IPS-NIHi7 (cell line): ENCODE measurements around the gene SGSM2.

Source experiments
- DNase-seq: peaks from one replicate; pipeline ENCODE4 v3.0.0; 2012; ENCODE audit warnings: mixed read lengths; ENCODE audit errors: extremely low spot score

The SGSM2 gene

DNA sequence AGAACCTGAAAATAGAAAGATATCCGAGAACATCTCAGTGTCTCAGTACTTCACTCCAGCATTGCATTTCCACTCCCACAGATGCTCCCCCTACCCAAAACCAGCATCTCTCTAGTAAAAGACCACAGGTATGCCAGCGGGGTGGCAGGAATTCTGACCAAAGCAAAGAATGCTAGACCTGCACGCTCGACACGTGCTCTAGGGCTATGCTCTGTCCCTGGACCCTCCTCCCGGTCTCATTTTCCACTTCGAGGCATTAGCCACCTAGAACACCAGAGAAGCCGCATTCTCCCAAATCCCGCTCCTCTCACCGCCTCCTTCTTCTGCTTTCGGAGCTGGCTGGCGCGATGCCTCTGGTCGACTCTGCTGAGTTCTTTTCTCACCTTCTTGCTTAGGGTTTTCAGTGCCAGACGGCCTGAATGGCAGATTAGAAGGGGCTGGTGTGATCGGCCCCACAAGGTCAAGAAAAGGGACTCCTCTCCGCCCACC is 1.5 kb upstream of the SGSM2 start:
- peak; percentile 29 for DNase-seq

DNA sequence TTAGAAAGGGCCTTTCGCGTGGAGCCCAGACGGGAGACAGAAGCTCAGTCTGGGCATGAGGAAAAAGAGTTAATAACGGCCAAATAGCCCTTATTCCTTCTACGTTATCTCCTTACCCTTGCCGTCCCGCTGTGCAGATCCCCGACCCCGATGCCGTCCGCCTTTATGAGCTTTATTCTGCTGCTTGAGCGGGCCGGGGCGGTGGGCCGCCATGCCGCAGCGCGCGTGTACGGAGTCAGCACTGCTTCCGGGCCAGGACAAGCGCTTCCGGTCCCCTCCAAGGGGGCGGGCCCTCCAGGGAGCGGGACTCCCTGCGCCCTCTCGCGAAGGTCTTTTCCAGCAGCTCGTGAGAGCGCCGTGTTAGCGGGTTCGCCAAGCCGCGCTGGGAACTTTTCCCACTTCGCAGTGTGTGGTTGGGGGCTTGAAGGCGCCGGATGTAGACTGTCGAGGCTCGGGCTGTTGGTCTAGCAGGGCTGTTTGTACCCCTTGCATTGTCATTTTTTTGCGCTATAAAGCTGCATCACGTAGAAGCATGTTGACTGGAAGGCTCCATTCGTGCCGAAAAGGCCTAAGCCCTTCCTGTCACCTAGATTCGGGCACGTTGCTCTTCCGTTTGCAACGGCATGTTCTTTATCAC is 968 bp upstream of the SGSM2 start, which contains the start of gene TSR1:
Gene TSR1, minus strand, starts transcription at position 243 of the 637 bp plus-strand sequence. Its CDS starts 30 bp downstream, at position 213.
- DNase-seq = peak; percentile 97

DNA sequence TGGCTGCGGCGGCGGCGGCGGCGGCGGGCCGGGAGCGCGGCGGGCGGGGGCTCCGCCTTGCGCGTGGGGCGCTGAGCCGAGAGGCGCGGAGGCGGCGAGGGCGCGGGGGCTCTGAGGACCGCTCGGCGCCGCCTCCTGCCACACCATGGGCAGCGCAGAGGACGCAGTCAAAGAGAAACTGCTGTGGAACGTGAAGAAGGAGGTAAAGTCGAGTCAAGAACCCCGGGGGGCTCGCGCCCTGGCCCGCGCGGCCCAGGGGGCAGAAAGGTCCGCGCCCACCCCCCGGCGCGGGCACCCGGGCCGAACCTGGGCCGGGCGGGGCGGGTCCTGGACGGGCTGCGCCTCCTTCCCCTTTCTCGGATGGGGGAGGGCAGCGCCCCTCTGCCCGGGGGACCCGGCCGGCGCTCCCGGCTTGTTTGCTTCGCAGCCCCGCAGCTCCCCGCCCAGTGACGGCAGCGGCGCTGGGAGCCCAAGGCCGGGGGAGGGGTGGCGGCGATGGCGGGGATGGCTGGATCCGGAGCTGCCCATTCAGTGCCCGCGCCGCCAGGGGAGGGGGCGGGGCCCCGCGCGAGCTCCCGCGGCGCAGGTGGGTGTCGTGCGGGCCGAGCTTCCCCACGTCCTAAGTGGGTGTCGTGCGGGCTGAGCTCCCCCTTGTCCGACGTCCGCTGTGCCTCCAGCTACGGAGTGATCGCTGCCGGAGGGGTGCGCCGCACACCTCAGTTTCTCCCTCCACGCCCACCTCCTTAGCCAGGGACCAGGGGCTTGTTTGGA is 428 bp downstream of the SGSM2 start:
- peak; percentile 78 for DNase-seq

DNA sequence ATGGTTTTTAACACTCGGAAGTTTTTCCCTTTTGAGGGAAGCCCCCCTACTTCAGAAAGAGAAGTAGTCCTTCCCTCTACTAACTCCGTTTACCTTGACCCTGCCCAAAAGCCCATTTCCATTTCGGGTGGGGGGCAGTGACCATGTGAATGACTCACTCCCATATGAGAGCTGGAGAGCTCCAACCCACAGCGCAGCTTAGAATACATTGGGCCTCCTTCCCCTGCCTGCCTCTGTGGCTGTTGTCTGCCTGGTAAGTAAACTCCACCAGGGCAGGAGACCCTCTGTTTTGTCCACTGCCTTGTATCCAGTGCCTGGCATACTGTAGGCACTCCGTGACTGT is 985 bp downstream of the SGSM2 start:
- DNase-seq = peak; percentile 48

DNA sequence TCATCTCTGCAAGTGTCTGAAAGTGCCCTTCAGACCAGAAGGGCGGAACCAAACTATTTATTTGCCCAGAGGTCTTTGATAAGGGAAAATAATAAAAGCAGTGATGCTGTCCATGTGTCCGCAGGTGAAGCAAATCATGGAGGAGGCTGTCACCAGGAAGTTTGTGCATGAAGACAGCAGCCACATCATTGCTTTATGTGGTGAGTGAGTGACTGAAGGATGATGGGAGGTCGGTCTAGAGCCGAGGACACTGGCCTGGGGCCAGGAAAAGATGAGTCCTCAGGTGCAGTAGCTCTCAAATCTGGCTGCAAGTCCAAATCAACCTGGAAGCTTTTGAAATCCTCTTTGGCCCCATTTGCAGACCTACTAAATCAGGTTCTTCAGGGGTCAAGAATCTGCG is 6.1 kb downstream of the SGSM2 start:
- no peak for DNase-seq

DNA sequence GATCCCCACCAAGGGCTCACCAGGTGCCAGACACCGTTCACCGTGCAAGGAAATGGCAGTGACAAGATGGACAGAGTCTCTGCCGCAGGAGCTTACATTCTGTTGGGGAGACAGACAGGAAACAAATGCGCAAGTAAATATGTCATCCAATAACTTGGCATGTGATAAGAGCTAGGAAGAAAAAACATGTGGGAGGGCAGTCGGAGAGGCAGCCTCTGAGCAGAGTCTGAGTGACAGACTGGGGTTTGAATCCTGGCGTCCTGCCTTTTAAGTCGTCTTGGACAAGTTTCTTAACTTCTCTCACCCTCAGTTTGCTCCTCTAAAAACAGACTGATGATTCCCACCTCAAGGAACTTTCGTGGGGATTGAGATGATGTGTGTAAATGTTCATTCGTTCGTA is 7.2 kb downstream of the SGSM2 start:
- no peak for DNase-seq

DNA sequence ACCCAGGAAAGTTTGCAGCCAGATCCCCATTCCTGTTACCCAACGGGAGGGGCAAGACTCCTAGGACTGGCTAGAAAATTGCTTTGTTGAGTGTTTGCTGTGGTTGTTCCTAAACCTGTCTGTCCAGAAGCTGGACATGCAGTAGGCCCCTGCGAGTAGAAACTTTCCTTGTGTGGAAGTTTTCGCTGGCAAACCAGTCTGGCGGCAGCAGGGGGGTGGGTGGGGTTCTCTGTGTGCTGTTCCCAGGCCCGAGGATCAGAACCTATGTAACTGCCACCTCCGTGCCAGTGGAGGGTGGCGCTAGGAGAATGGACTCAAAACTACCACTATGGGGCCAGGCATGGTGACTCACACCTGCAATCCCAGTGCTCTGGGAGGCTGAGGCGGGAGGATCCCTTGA is 9.2 kb downstream of the SGSM2 start:
- DNase-seq = no peak

DNA sequence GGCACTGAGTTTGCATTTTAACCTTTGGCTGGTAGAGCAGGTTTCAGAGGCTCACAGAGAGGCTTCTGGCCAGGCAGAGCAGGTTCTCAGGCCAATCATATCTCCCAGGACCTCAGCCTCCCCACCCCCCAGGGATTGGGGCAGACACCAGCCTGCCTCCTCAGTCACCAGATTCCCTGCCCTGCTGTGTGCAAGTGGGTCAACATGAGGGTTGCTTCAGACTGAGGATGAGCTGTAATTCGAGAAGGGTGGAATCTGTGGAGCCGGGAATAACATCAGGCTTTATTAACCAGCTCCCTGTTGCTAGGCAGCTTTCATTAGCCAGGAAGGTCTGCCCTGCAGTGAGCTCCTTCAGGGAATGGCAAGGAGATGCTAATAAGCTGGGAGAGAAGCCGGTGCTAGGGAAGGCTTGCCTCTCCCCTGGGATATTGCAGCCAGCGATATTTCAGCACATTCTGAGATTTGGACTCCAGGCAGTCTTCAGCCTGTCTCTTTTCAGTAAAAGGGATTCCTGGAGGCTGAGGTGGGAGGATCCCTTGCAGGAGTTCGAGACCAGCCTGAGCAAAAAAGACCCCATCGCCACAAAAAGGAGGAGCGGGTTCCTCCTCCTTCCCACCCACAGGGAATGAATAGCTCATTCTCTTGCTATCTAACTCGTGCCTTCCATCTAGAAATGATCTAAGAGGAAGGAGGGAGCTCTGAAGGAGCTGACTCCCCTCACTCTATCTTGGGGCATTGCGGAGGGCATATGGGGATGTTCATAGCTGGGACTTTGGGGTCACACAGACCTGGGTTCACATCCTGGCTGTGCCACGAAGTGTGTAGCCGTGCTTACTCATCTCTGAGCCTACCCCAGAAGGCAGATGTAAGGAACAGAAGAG is 10.7 kb downstream of the SGSM2 start:
- DNase-seq = peak; percentile 93

DNA sequence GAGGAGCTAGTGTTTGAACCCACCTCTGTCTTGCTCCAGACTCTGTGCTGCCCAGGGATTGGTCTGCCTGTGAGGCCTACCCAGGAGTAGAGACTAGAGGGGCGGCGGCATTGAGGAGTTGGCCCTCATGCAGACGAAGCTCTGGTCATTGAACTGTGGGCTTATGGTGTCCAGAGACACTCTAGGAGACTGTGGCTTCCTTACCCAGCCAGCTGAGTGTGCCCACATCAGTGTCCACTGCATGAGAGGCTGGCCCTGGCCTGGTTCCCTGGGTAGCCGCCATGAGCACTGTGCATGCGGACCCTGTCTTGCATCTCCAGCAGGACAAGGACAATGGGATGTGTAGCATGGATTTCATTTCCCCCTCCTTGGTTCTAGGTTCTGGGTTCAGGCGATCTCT is 14.0 kb downstream of the SGSM2 start:
- no peak for DNase-seq

DNA sequence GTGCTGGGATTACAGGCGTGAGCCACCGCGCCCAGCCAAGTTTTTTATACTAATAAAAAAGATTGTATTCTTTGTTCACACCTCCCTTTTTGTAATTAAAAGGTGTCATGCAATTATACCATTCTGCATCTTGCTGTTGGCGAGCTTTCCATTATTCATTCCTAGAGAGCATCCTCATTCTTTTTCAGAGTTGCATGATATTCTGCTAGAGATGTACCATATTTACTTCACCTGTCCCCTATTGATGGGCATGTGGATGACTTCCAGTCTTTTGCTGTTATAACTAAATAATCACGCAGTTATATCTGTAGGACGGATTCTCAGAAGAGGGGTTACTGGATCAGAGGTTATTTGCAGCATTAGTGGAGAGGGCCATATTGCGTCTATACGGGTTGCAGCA is 17.0 kb downstream of the SGSM2 start:
- DNase-seq = no peak

DNA sequence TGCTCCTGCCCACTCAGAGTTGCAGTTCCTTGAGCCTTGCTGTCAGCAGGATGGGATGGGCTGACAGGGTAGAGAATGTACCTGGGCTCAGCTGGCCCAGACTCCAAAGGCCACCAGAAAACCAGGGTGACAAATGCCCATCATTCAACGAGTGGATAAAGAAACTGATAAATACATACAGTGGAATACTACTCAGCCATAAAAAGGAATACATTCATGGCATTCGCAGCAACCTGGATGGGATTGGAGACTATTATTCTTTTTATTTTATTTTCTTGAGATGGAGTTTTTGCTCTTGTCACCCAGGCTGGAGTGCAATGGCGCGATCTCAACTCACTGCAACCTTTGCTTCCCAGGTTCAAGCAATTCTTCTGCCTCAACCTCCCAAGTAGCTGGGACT is 19.9 kb downstream of the SGSM2 start:
- no peak for DNase-seq

DNA sequence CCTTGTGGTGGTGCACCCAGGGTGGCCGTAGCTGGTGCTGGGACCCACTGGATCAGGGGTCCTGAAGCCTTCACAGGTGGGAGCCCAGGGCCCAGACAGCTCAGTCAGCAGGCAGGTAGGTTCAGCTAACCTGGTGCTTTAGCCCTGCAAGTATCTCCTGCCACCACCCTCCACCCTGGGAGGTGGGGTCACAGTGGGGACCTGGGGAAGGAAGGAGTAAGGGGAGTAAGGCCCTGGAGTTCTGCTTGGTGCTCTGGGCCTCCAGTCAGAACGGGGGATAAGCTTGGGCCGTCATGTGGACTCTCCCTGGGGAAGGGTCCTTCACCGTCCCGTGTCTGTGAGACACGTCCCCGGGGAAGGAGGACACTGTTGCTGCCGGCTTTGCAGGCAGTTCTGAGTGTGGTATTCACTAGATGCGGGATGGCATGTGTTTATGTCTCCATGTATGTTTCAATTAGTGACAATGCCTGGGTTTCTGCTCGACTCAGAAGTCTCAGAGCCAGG is 20.7 kb downstream of the SGSM2 start:
- DNase-seq = no peak

DNA sequence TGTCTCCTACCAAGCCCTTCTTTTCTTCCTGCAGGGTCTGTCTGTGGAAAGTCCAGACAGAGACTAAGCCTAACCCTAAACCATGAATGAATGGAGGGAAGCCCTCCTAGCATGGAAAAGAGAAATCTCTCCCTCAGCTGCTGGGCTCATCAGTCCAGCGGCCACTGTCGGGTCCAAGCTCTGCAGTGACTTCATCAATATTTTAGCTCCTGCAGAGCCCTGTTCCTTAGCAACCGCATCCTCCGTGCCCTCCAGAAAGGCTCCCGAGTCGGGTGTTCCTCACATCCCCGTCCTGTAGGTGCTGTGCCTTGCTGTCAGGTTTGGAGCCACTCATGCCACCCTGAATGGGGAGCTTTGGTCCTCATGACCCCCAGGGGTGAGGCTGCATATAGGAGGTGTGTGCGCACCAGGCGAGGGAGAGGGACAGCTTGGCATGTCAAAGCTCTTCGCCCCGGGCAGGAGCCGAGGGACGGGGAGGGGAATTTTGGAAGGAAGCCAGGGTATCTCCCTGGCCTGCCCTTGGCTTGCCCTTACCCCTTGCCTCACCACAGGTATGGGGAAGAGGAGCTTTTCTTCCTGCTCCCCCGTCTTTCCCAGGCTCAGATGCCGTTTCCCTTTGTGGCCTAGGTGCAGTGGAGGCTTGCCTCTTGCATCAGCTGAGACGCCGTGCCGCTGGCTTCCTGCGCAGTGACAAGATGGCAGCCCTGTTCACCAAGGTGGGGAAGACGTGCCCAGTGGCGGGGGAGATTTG is 23.9 kb downstream of the SGSM2 start:
- DNase-seq = no peak

DNA sequence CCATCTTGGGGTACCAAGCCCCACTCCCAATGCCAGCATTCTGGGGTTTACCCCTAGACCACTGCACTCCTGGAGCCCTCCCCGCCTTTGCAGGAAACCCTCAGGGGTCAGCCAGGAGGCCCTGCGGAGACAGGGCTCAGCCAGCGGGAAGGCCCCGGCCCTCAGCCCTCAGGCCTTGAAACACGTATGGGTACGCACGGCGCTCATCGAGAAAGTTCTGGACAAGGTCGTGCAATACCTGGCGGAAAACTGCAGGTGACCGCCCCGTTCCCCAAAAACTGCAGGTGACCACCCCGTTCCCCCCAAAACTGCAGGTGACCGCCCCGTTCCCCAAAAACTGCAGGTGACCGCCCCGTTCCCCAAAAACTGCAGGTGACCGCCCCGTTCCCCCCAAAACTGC is 24.7 kb downstream of the SGSM2 start:
- DNase-seq = no peak

DNA sequence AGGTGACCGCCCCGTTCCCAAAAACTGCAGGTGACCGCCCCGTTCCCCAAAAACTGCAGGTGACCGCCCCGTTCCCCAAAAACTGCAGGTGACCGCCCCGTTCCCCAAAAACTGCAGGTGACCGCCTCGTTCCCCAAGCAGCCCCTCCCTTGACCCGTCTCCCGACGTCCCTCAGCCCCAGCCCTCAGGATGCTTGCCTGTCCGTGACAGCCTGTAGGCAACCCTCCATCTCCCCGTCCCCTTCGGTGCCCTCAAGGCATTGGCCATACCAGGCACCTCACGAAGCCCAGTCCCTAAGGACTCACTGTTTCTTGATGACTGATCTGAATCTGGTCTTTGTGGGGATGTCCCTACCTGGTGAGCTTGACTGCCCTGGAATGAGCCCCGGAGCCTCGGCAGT is 25.1 kb downstream of the SGSM2 start:
- DNase-seq = no peak

DNA sequence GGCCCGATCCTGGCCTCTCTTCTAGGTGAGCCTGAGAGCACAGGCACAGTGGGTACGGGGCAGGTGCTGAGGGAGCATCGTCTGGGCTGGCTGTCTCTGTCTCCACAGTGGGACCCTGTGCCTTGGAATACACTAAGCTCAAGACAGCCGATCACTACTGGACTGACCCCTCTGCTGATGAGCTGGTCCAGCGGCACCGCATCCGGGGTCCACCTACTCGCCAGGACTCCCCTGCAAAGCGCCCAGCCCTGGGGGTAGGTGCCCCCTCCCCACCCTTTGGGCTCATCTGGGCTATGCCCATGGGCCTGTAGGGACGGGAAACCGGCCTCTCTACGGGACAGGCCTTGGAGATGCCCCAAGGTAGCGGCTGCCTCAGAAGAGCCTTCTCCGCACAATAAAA is 25.6 kb downstream of the SGSM2 start:
- no peak for DNase-seq

DNA sequence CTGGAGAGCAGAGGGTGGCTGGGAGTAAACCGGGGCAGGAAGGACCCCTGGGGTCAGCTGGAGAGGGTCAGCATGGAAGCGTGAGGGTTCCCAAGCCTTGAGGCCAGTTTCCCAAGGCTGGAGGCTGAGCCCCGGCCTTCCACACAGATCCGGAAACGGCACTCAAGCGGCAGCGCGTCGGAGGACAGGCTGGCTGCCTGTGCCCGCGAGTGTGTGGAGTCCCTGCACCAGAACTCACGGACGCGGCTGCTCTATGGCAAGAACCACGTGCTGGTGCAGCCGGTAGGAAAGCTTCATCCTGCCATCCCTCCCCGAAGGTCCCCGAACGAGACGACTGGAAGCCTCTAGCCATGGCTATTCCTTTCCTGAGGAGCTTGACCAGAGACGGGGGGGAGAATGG is 26.0 kb downstream of the SGSM2 start:
- DNase-seq = no peak

DNA sequence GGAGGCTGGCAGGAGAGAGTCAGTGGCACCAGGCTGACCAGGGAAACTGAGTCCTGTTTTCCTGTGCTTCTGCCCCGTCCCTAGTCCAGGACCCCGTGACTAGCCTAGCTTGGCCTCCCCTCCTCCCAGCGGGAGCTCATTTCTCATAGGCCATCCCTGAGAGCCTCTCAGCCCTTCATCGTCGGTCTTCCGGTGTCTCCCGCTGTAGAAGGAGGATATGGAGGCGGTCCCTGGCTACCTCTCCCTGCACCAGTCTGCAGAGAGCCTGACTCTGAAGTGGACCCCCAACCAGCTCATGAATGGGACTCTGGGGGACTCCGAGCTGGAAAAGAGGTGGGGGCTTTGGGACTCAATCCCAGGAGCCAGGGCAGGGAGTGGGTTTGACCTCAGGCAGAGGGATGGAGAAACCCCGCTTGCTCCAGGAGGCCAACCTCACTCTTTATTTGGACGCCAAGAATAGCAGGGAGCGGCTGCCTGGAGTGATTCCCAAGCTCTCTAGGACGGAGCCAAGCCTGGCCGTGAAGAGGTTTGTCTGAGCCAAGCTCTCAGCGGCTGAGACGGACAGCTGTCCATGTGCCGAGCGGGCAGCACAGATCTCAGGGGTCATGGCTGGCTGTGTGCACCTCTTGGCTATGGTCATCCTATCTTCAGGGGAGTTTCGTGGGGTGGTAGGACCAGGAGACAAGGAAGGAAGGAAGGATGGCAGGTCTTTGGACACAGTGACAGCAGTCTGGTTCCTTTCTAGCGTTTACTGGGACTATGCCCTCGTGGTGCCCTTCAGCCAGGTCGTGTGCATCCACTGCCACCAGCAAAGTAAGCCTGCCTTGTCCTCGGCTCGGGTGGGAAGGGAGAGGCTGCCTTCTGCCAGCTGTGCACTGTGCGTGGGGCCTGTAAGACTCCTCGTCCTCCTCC is 26.8 kb downstream of the SGSM2 start:
- no peak for DNase-seq

DNA sequence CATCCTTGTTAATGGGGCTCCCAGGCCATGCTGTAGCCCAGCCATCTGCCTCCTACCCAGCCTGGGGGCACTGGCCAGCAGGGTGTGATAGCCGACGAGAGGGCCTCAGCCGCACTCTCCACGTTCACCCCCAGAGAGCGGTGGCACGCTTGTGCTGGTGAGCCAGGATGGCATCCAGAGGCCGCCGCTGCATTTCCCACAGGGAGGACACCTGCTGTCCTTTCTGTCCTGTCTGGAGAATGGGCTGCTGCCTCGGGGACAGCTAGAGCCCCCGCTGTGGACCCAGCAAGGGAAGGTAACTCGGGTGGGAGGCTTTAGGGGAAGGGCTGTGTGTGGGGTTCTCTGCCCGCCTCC is 27.4 kb downstream of the SGSM2 start:
- no peak for DNase-seq

DNA sequence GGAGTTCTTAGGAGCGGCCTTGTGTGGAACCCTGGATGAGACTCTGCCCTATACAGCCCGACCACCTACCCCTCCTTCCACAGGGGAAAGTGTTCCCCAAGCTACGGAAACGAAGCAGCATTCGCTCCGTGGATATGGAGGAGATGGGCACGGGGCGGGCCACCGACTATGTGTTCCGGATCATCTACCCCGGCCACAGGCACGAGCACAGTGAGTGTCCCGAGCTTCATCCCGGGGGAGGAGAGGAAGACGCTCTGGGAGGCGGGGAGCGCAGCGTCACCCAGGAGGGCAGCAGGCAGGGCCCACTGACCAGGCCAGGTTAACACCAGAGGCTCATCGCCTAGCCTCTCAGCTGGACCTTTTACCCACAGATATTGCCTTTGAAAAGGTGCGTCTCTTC is 27.8 kb downstream of the SGSM2 start:
- DNase-seq = no peak
